SKM-1 treated with dmso at 0.1 percent for 144 hours (cell line): ENCODE measurements around the gene PCSK7.
"Not testable (repeated sequence)": the region's sequence is repeated elsewhere in the genome, so short reads cannot be mapped to it uniquely, and the experiment has no call there.

Source experiments
- DNase-seq: peaks from one replicate; lab custom pipeline; 2025; ENCODE audit not compliant: unreplicated experiment; lab: John Stamatoyannopoulos, UW

PCSK7 gene

GRCh38 chr11:117186431-117186761, 45.5 kb downstream of the PCSK7 start:
- DNase-seq, result no peak

DNA sequence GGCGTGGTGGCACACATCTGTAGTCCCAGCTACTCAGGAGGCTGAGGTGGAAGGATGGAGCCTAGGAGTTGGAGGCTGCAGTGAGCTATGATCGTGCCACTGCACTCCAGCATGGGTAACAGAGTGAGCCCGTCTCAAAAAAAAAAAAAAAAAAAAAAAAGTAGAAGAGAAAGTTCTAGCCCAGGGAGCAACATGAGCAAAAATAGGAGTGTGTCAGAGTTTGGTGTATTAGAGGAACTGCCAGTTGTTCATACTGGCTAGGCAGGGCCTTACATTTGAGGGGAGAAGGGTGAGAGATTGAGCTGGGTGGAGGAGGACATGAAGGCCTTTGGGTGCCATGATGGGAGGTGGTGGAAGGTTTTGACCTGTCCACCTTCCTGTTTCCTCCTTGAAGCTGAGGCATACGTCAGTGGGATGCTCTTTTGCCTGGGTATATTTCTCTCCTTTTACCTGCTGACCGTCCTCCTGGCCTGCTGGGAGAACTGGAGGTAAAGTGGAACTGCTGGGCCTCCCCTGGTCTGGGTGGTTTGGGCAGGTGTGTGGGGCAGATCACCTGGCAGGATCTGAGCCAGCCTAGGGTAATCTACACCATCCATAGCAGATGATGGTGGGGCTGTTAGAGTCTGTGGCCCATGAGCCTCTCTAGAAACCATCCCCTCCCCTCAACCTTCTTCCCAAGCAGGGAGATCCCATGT, 46.0 kb downstream of the PCSK7 start:
- DNase-seq, result peak; percentile 73

- DNase-seq, result no peak
Observed at GRCh38 chr11:117183724-117184349, 48.0 kb downstream of the PCSK7 start.

GRCh38 chr11:117183178-117183577, 48.7 kb downstream of the PCSK7 start:
- DNase-seq, result not testable (repeated sequence)

GRCh38 chr11:117182551-117182935, 49.3 kb downstream of the PCSK7 start:
- DNase-seq, result no peak

DNA sequence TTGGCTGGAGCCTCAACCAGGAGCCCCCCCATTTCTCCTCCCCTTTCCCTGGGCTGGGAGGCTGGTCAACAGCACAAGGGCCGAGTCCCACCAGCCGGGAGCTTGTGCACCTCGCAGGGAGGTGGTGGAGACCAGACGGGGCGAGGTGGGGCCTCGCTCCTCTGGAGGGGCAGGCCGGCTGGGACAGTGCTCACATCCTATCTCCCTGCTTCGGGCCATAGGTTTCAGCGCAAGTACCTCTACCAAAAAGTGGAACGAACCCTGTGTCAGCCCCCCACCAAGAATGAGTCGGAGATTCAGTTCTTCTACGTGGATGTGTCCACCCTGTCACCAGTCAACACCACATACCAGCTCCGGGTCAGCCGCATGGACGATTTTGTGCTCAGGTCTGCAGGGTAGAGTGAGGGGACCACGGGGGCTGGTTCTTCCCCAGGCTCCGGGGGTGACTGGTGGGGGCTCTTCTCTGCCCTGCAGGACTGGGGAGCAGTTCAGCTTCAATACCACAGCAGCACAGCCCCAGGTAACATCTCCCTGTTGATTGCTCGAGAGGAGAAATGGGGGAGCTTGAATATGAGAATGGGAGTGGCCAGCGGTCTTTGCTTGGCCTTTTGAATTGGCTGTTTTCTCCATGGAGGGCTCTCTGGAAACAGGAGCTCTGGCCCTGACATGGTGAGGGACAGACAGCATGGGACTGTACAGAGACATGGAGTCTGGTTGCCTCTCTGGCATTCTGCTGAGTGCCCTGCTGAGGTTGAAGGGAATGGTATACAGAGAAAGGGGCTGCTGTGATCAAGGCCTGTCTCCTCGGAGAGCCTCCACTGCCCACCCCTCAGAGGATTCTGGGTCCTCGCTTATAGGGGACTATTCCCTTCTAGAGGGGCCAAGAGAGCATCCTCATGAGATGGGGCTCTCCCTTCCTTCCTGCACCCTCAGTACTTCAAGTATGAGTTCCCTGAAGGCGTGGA, 50.0 kb downstream of the PCSK7 start:
- no peak for DNase-seq

GRCh38 chr11:117180661-117181585, 51.0 kb downstream of the PCSK7 start:
- peak; percentile 82 for DNase-seq

DNA sequence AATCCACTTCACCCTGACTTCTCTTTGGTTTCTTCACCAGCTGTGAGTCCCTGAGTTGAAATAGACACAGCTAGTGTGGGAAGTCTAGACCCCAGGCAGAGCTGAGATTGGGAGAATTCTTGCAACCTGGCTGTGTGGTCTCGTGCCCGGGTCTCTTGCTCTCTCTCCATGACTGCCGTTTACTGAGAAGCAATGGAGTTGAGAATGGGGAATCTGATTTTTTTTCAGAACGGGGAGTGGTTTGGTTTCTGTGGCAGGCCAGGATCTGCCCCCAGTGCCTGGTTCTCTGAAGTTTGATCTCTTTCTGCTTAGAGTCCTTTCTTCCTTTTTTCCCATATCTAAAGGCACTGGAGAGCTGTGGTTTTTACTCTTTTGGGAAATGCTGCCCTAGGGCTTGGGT, 51.9 kb downstream of the PCSK7 start:
- no peak for DNase-seq

GRCh38 chr11:117179048-117179999, 52.5 kb downstream of the PCSK7 start:
- DNase-seq, result no peak

DNA sequence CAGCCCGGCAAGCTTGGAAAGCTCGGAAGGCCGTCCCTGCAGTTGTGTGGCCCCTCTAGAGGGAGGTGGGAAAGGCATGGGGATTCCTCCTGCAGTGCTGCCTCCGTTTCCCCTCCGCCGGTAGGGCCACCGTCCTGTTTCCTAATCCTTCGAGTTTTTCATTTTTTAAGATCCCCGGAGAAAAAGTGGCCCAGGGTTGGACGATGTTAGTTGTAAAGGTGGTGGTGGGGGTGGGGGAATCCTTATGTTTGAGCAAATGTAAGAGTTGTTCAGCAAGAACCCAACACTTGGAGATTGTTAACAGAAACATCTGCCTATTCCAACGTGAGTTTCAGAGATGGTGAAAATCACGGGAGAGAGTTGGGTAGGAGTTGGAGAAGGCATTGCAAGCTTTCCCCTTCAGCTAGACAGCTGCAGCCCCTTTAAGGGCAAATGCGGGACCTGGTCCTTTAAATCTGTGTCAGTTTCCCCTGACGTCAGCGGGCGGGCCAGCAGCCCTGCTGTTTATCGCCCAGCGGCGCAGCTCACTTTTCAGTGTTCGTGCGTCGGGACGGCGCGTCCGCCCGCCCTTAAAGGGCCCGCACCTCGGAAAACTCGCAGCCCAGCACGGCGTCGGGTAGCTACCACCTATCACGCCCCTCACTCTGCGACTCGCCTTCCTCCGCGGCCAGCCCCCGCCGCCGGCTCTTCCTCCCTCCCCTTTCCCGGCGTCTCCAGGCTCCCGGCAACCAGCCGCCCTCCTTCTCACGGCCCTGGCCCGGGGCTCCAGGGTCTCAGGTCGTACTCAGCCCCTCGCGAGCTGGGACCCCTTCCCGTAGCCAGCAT, 53.5 kb downstream of the PCSK7 start, which contains the start of gene SIDT2:
TSS of gene SIDT2 (plus strand) at position 534 of the 825 bp plus-strand sequence. CDS start 521 bp downstream, outside the sequence.
- DNase-seq, result peak; percentile 81

- no peak for DNase-seq
Observed at GRCh38 chr11:117177534-117178209, 54.2 kb downstream of the PCSK7 start.

GRCh38 chr11:117176186-117176585, 55.7 kb downstream of the PCSK7 start:
- DNase-seq, result no peak

GRCh38 chr11:117175781-117176180, 56.1 kb downstream of the PCSK7 start:
- no peak for DNase-seq

GRCh38 chr11:117175104-117175503, 56.8 kb downstream of the PCSK7 start:
- DNase-seq, result no peak

DNA sequence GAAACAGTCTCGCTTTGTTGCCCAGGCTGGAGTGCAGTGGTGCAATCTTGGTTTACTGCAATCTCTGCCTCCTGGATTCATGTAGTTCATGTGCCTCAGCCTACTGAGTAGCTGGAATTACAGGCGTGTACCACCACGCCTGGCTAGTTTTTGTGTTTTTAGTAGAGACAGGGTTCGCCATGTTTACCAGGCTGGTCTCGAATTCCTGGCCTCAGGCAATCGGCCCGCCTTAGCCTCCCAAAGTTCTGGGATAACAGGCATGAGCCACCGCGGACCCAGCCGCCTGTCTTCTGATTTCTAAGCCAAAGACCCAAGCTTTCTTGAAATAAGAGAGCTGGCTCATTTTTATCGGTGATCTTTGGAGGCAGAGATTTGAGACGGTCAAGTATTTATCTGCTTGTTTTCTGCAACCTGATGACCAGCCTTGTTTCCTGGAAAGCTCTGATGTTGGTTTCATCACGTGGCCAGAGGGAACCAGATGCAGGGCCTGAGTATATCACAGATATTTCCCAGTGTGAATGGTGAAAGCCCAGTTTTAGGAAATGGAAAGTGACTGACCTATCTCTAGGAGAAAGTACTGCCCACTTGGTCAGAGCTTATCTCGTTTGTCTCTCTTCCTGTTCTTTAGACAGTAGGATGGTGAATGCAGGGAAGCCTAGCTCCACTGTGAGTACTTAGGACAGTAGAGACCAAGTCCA, 59.0 kb downstream of the PCSK7 start:
- DNase-seq, result no peak

DNA sequence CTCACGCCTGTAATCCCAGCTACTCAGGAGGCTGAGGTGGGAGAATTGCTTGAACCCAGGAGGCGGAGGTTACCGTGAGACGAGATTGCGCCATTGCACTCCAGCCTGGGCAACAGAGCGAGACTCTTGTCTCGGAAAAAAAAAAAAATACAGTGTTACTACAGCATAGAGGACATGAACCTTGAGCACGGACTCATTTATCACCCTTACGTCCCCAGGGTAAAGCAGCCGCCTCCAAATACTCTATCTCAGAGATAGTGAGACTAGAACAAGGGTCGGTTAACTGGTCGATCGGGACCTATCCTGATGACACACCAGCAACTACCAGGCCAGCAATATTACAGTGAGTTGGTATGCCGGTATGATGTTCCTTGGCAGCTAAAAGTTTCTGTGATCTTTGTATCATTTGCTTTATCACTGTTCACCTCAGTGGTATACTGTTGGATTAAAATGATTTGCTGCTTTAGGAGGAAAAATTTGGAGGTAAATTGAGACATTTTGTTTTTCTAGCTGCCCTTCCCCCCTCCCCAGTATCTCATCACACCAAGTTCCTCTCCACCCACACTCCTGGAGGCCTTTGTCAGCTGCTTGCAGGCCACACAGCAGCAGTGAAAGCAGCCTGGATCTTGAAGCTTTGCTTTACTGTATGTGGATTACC, 60.3 kb downstream of the PCSK7 start:
- no peak for DNase-seq

GRCh38 chr11:117171007-117171403, 60.9 kb downstream of the PCSK7 start:
- DNase-seq, result no peak
